GM18508 (cell line): Measurements from ENCODE around the gene COL23A1.

Experiments
- ATAC-seq: cut with Tn5 transposase; IDR thresholded peaks from one replicate; pipeline ENCODE4 v1.9.1; 2021; ENCODE audit warnings: moderate number of reproducible peaks; ENCODE audit not compliant: insufficient read depth, unreplicated experiment

Gene COL23A1

GRCh38 chr5:178430186-178431062, 159.8 kb downstream of the COL23A1 start:
- no peak for ATAC-seq

GRCh38 chr5:178429491-178430185, 160.6 kb downstream of the COL23A1 start:
- ATAC-seq = no peak

DNA sequence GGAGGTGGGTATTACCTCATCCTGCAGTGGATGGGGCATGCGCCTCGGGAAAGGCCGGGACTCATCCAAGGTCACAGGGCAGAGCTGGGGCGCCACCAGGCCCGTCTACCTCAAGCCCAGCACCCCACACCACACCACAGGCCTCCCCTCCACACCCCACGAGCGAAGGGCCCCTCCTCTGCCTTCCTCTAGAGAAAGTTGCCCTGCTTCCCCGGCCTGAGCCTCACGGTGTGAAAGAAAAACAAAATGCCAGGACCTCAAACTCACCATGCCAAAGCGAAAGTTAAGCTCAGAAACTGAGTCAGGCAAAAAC, 161.1 kb downstream of the COL23A1 start:
- ATAC-seq = no peak

- no peak for ATAC-seq
Measured at GRCh38 chr5:178428341-178429155, 161.6 kb downstream of the COL23A1 start.

GRCh38 chr5:178427576-178428197, 162.5 kb downstream of the COL23A1 start:
- no peak for ATAC-seq

- no peak for ATAC-seq
Measured at GRCh38 chr5:178426326-178427130, 163.7 kb downstream of the COL23A1 start.

GRCh38 chr5:178425621-178426068, 164.5 kb downstream of the COL23A1 start:
- no peak for ATAC-seq

- no peak for ATAC-seq
Measured at GRCh38 chr5:178424810-178425177, 165.4 kb downstream of the COL23A1 start.

DNA sequence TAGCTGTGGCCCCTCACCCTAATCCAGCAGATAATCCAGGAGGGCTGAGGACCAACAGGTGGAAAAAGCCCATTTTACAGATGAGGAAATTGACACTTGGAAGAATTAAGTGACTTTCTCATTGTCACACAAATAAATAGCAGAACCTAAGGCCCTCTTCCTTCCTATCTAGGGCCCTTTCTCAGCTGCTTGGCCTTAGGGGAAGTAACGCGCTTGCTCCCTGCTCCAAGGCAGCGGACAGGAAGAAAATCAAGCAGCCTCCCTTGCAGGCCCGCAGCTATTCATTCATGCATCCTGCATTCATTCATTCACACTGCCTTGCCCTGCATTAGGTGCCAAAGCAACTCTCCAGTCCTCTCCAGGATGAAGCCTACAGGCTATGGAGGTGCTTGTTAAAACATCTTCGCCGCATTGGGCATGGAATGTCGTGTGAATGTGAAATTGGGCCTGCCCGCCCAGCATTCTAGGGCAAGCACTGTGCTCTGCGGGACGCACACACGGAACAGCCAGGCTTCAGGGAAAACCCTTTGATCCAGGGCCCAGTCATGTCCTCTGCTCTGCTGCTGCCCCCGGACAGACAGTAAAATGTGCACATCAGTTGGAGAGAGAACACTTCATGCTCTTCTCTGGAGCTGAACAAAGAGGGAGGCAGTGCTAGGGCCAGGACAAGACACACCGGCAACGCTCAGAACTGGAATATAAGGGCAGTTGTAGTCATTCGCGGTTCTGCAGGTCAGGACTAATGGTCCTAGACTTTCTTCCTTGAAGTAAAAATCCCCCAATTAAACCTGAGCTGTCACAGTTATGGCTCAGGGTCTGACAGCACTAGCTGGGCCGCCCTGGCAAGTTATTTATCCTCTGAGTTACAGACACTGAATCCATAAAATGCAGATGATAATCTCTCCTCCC, 166.0 kb downstream of the COL23A1 start:
- no peak for ATAC-seq

GRCh38 chr5:178423431-178423830, 166.8 kb downstream of the COL23A1 start:
- ATAC-seq = no peak

DNA sequence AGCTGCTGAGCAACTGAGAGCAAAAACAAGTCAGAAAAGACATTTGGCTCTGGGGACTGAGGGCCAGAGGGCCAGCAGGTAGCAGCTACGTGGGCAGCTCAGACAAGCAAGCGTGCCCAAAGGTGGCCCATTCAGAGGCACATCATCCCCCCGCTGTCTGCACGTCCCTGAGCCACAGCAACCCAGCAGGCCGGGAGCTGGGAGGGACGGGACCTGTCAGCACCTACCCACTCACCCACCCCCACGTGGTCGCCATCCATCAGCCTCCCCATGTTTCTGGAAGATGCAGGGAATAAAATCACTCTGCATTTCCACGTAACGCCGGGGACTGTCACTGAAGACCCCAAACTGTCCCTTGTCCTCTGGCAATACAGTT, 167.8 kb downstream of the COL23A1 start:
- ATAC-seq = no peak

- ATAC-seq = no peak
Measured at GRCh38 chr5:178421699-178422399, 168.3 kb downstream of the COL23A1 start.

DNA sequence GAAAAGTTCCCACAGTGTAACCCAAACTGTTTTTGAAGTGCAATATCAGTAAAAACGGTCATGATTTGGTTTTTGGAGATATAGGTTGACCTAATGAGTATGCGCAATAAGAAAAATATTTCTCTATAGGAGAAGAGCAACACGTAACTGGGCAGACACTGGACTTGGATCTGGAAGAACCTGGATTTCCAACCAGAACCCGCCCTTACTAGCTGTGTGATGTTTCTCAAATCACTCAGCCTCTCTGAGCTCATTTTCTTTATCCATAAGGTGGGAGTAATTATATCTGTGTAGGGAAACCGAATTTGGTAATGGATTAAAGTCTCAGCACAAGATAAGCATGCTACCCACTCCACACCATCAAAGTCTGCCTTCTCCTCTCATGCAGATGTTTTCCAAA, 169.1 kb downstream of the COL23A1 start:
- no peak for ATAC-seq

GRCh38 chr5:178420354-178420781, 169.8 kb downstream of the COL23A1 start:
- ATAC-seq = no peak

DNA sequence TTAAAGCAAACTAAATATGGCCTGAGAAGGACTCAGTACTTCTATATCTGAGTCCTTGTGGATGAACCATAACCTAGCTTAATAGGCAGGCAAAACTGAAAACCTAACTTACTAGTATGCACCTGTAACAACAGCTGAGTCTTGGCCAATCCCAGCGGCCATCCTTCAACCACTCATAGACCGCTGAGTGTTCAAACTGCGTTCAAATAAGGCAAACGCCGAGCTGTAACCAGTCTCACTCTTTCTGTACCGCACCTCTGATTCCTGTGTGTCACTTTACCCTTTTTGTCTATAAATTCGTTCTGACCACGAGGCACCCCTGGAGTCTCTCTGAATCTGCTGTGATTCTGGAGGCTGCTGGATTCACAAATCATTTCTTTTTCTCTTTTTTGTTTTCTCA, 170.5 kb downstream of the COL23A1 start:
- no peak for ATAC-seq

DNA sequence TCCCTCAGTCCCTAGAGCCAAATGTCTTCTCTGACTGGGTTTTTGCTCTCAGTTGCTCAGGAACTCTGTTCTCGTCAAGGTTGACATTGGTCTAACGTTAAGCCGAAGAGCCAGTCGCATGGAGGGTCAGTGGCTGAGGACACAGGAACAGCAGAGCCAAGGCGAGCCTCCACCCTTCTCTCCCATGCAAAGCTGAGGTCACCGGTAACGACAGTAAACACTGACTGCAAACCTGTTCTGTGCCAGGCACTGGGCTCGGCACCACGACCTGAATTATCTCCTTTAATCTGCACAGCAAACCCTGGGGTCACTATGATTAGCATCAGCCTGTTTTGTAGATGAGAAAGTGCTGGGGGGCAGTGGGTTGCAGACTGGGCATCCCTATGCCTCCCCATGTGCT, 171.0 kb downstream of the COL23A1 start:
- ATAC-seq = no peak

DNA sequence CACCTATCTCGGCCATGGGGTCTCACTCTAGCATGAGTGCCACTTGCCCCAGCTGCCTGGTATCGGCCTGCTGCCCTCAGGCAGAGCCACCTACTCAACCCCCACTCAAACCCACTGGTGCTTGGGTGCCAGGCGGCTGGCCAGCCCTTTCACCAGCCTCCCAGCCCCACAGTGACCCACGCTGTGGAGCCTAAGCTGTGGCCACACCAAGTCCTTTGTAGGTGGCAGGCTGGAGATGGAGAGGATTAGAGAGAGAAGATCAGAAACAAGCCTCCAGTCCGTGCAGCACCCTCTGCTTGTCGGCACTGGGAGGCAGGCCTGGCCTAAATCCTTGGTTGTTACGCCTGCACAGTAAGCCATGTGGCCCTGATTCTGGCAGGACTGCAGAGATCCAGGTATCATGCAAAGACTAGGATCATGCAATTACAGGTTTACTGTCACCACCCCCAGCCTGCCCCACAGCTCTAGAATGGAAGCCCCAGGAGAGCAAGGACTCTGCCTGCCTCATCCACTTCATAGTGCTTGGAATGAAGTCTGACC, 171.7 kb downstream of the COL23A1 start:
- no peak for ATAC-seq

- no peak for ATAC-seq
Measured at GRCh38 chr5:178418031-178418430, 172.2 kb downstream of the COL23A1 start.
